GM23248 (cell line): ENCODE measurements around the gene LIX1. TPM values are rescaled to one million over a fixed set of nuclear protein-coding genes. Genes with fewer than 3 reads are reported as not detected.

ENCODE experiments used
- DNase-seq: peaks from one replicate; pipeline ENCODE4 v3.0.0-alpha.2; 2015
- H2AFZ ChIP-seq: fragments of 200-600 bp; sonication (generic); 2 replicates; pipeline ENCODE4 v1.6.1; 2016; ENCODE audit warnings: antibody characterized with exemption
- H3F3A ChIP-seq: fragments of 200-600 bp; sonication (generic); 2 replicates; pipeline ENCODE4 v1.6.1; 2016; ENCODE audit warnings: mild to moderate bottlenecking, antibody characterized with exemption, mixed run types; ENCODE audit not compliant: insufficient read depth
- H3K27ac ChIP-seq: fragments of 200-600 bp; sonication (generic); 2 replicates; pipeline ENCODE4 v1.5.1; 2016; ENCODE audit warnings: mild to moderate bottlenecking
- H3K27me3 ChIP-seq: fragments of 200-600 bp; sonication (generic); replicated peaks from 2 replicates; pipeline ENCODE4 v1.6.1; 2016; ENCODE audit warnings: mild to moderate bottlenecking; ENCODE audit not compliant: insufficient read depth
- H3K36me3 ChIP-seq: fragments of 200-600 bp; sonication (generic); 2 replicates; pipeline ENCODE4 v1.6.1; 2016; ENCODE audit warnings: low read depth, mild to moderate bottlenecking
- H3K4me1 ChIP-seq: fragments of 200-600 bp; sonication (generic); 2 replicates; pipeline ENCODE4 v1.6.1; 2016; ENCODE audit warnings: mild to moderate bottlenecking; ENCODE audit not compliant: insufficient read depth
- H3K4me2 ChIP-seq: fragments of 200-600 bp; sonication (generic); one replicate; pipeline ENCODE4 v1.6.1; 2016; ENCODE audit warnings: mild to moderate bottlenecking; ENCODE audit not compliant: unreplicated experiment
- H3K4me3 ChIP-seq: fragments of 200-600 bp; sonication (generic); 2 replicates; pipeline ENCODE4 v1.5.1; 2016; ENCODE audit warnings: mild to moderate bottlenecking
- H3K79me2 ChIP-seq: fragments of 200-600 bp; sonication (generic); 2 replicates; pipeline ENCODE4 v1.6.1; 2016; ENCODE audit warnings: mild to moderate bottlenecking; ENCODE audit not compliant: insufficient read depth
- H3K9ac ChIP-seq: fragments of 200-600 bp; sonication (generic); 2 replicates; pipeline ENCODE4 v1.6.1; 2016; ENCODE audit warnings: mild to moderate bottlenecking
- H3K9me2 ChIP-seq: fragments of 200-600 bp; sonication (generic); 2 replicates; pipeline ENCODE4 v1.6.1; 2016; ENCODE audit warnings: mixed run types, mild to moderate bottlenecking, moderate library complexity; ENCODE audit not compliant: insufficient read depth
- H3K9me3 ChIP-seq: fragments of 200-600 bp; sonication (generic); one replicate; pipeline ENCODE4 v1.6.1; 2017; ENCODE audit warnings: low read depth
- H4K20me1 ChIP-seq: fragments of 200-600 bp; sonication (generic); 2 replicates; pipeline ENCODE4 v1.6.0; 2016; ENCODE audit not compliant: insufficient read depth
- EZH2 ChIP-seq: fragments of 200-600 bp; sonication (generic); IDR thresholded peaks from 2 replicates; pipeline ENCODE4 v1.6.1; 2018; ENCODE audit warnings: antibody characterized with exemption, mild to moderate bottlenecking; ENCODE audit not compliant: insufficient read depth, poor library complexity, severe bottlenecking
- EZH2phosphoT487 ChIP-seq: fragments of 200-600 bp; sonication (generic); IDR thresholded peaks from 2 replicates; pipeline ENCODE4 v1.6.1; 2018; ENCODE audit warnings: antibody characterized with exemption, moderate library complexity, mild to moderate bottlenecking, low read depth; ENCODE audit not compliant: insufficient read depth
- WGBS, 2 experiments: methylation state at CpG; one replicate each; pipeline ENCODE4 v1.1.6; 2015 to 2017; ENCODE audit warnings: low lambda C conversion rate in 2 of 2, low coverage in 1 of 2; ENCODE audit errors: missing lambda C conversion rate in 2 of 2; 5-methylcytosine and 5-hydroxymethylcytosine counted together
- in situ Hi-C: fragments of 300-500 bp; cut with MboI; formaldehyde crosslinking; loops from 2 replicates; pipeline ENCODE4 v1.15.0; 2020
- polyA plus RNA-seq: library from polyadenylated mRNA; unstranded; fragments of >200 nt; fragmentation: Nextera tagmentation; extraction: Ambion mirVana; gene quantifications from 2 replicates; pipeline ENCODE4 v1.2.1, GENCODE V29; 2016
- total RNA-seq: library from RNA; depleted of rRNA; stranded (reverse); fragments of >200 nt; shearing (Covaris generic); gene quantifications from 2 replicates; pipeline ENCODE4 v1.2.3, GENCODE V29; 2014

The LIX1 gene
- total and polyA plus RNA-seq, 2 experiments from 2014 or later, result not detected

DNA sequence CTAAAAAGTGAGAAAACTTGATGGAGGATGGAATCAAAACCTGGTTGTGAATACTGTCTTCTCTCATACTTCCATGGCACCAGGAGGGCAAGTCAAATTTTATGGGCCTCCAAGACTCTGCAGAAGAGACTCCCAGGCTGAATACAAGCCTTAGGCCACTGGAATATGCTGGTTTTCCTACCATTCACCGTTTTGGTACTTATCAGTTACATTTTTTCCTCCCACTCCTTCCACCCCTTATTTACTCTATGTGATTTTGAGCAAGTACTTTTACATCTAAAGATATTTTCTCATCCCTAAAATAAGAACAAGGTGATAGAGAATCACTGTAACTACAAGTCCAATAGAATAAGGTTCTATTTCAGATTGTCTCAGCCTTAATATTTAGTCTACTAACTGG is 8.0 kb upstream of the LIX1 start:
- H3K36me3 ChIP-seq, result no peaks in the 10 kb centered on the region
- no peak overlapping the region for H3K4me3 ChIP-seq
- TF ChIP-seq EZH2 (no peak), EZH2phosphoT487 (no peak)
- in situ Hi-C loops, result no loop called here
- H3F3A ChIP-seq, result no peaks in the 10 kb centered on the region
- no peak overlapping the region for H3K27ac ChIP-seq
- DNase-seq, result no peak
- H2AFZ ChIP-seq, result no peak overlapping the region
- no peak overlapping the region for H3K4me2 ChIP-seq
- no peaks in the 10 kb centered on the region for H3K27me3 ChIP-seq
- H4K20me1 ChIP-seq, result no peaks in the 10 kb centered on the region
- no peak overlapping the region for H3K9ac ChIP-seq
- no peaks in the 10 kb centered on the region for H3K4me1 ChIP-seq
- no peaks in the 10 kb centered on the region for H3K9me2 ChIP-seq
- H3K9me3 ChIP-seq, result no peaks in the 10 kb centered on the region
- H3K79me2 ChIP-seq, result no peaks in the 10 kb centered on the region
- WGBS, 2 experiments, result 18 to 28% methylated on average over 1 of the region's 1 CpG

DNA sequence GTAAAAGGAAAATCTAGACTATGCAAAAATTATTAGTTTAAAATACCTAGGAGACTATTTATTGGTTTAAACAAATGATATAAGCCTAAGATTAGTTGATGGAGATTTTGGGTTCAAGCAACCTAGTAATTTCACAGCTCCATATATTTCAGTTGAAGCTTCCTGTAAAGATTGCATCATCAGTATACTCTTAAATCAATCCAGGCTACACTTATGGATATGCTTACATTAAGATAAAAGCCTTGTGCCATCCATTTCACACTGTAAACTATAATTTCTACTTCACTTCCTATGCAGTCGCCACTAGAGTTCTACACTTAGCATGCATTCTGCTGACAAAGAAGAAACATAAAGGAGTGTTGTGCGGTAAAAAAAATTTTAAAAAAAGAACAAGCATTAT is 7.3 kb upstream of the LIX1 start:
- Histone ChIP-seq H3K4me2 (no peak overlapping the region), H3F3A (no peaks in the 10 kb centered on the region), H3K9me3 (no peaks in the 10 kb centered on the region), H3K27ac (no peak overlapping the region), H3K27me3 (no peaks in the 10 kb centered on the region), H2AFZ (no peak overlapping the region), H3K9ac (no peak overlapping the region), H3K9me2 (no peaks in the 10 kb centered on the region), H3K4me1 (no peaks in the 10 kb centered on the region), H3K4me3 (no peak overlapping the region), H3K36me3 (no peaks in the 10 kb centered on the region), H3K79me2 (no peaks in the 10 kb centered on the region), H4K20me1 (no peaks in the 10 kb centered on the region)
- TF ChIP-seq EZH2phosphoT487 (no peak), EZH2 (no peak)
- 94 to 97% methylated on average over 2 of the region's 2 CpGs for WGBS, 2 experiments
- no peak for DNase-seq
- in situ Hi-C loops, result loop anchor here (25.0 kb wide), 1 partner anchor 537 kb away; no protein-coding TSS in a partner anchor

DNA sequence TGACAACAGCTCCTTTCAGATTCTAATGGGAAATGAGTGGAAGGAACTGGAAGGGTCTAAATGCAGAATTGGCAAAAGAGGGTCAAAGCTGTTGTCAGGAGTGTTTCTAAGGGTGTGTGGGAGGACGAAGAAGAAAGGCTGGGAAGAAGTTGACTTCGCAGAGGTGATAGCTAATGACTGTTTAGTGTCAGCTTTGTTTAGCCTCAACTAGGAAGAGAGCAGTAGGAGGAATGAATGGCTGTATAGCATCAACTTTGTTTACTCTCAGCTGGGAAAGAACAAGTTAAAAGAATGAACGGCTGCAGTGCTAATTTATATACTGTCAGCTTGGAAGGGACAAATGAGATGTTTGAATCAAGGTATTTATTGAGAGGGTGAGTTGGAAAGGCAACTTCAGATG is 5.9 kb upstream of the LIX1 start:
- no peaks in the 10 kb centered on the region for H3K9me2 ChIP-seq
- no peak overlapping the region for H3K4me3 ChIP-seq
- H3K27ac ChIP-seq, result no peak overlapping the region
- no peak overlapping the region for H3K4me2 ChIP-seq
- H3K79me2 ChIP-seq, result no peaks in the 10 kb centered on the region
- no peaks in the 10 kb centered on the region for H3K9me3 ChIP-seq
- H3K36me3 ChIP-seq, result no peaks in the 10 kb centered on the region
- no peaks in the 10 kb centered on the region for H3F3A ChIP-seq
- no peak for DNase-seq
- no peak overlapping the region for H2AFZ ChIP-seq
- no peak overlapping the region for H3K9ac ChIP-seq
- H3K4me1 ChIP-seq, result no peaks in the 10 kb centered on the region
- H3K27me3 ChIP-seq, result no peaks in the 10 kb centered on the region
- TF ChIP-seq EZH2phosphoT487 (no peak), EZH2 (no peak)
- 46 to 57% methylated on average over 3 of the region's 3 CpGs for WGBS, 2 experiments
- in situ Hi-C loops, result loop anchor here (25.0 kb wide), 1 partner anchor 536 kb away; no protein-coding TSS in a partner anchor
- H4K20me1 ChIP-seq, result no peaks in the 10 kb centered on the region

DNA sequence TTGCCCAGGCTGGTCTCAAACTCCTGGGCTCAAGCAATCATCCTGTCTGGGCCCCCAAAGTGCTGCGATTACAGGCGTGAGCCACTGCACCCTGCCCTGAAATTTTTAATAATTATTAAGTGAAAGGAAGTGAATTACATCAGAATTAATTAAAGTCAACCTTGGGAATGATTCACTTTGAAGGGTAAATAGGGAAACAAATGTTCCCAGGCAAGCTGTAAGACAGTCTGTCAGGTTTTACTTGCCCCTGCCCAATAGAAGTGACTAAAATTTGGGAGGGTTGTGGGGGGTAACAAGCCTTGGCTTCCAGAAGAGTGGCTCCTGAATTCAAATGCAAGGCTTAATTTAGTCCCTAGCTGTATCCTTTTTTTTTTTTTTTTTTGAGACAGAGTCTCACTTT is 1.3 kb upstream of the LIX1 start:
- no peaks in the 10 kb centered on the region for H3K9me3 ChIP-seq
- no peak overlapping the region for H2AFZ ChIP-seq
- H3K4me3 ChIP-seq, result no peak overlapping the region
- DNase-seq, result no peak
- H3K4me2 ChIP-seq, result no peak overlapping the region
- H3K36me3 ChIP-seq, result no peaks in the 10 kb centered on the region
- H4K20me1 ChIP-seq, result no peaks in the 10 kb centered on the region
- TF ChIP-seq EZH2phosphoT487, result no peak
- TF ChIP-seq EZH2, result no peak
- peaks cover 31% of the 10 kb centered on the region for H3K27me3 ChIP-seq
- no peak overlapping the region for H3K27ac ChIP-seq
- H3F3A ChIP-seq, result no peaks in the 10 kb centered on the region
- WGBS, 2 experiments, result 95 to 96% methylated on average over 2 of the region's 2 CpGs
- in situ Hi-C loops, result loop anchor here (25.0 kb wide), 1 partner anchor 531 kb away; no protein-coding TSS in a partner anchor
- no peak overlapping the region for H3K9ac ChIP-seq
- no peaks in the 10 kb centered on the region for H3K4me1 ChIP-seq
- H3K79me2 ChIP-seq, result no peaks in the 10 kb centered on the region
- H3K9me2 ChIP-seq, result no peaks in the 10 kb centered on the region

DNA sequence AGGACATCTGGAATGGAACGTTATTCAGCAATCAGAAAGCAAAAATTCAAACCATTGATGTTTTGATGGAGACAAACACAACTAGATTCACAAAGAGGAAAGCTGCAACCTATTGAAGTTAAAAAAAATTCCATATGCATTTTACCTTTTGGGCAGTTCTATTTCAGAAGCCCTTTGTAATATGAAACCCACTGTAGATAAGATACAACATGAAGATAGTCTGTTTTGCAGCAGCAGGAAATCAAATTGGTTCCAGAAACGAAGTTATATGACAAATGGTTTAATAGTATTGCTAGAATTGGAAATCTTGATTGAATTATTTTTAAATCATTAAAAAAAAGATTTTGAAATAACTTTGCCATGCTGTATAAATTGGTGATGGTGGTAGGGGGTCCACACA is 872 bp downstream of the LIX1 start:
- no peak overlapping the region for H2AFZ ChIP-seq
- no peaks in the 10 kb centered on the region for H3K79me2 ChIP-seq
- TF ChIP-seq EZH2phosphoT487 (no peak), EZH2 (no peak)
- H3K27me3 ChIP-seq, result peaks cover 34% of the 10 kb centered on the region
- 81% methylated on average over 2 of the region's 2 CpGs for WGBS, 2 experiments
- H4K20me1 ChIP-seq, result no peaks in the 10 kb centered on the region
- no peak overlapping the region for H3K27ac ChIP-seq
- no peak overlapping the region for H3K4me3 ChIP-seq
- no peaks in the 10 kb centered on the region for H3K4me1 ChIP-seq
- in situ Hi-C loops, result loop anchor here (25.0 kb wide), 1 partner anchor 529 kb away; no protein-coding TSS in a partner anchor
- no peaks in the 10 kb centered on the region for H3K9me2 ChIP-seq
- no peak for DNase-seq
- H3K9ac ChIP-seq, result no peak overlapping the region
- no peaks in the 10 kb centered on the region for H3K36me3 ChIP-seq
- H3F3A ChIP-seq, result no peaks in the 10 kb centered on the region
- H3K9me3 ChIP-seq, result no peaks in the 10 kb centered on the region
- H3K4me2 ChIP-seq, result no peak overlapping the region
